GM18868 (cell line): ENCODE results near the gene HOXB3.

ENCODE experiments used
- ATAC-seq: cut with Tn5 transposase; IDR thresholded peaks from one replicate; pipeline ENCODE4 v1.9.1; 2021; ENCODE audit warnings: mild to moderate bottlenecking, moderate library complexity; ENCODE audit not compliant: unreplicated experiment

Gene HOXB3

DNA sequence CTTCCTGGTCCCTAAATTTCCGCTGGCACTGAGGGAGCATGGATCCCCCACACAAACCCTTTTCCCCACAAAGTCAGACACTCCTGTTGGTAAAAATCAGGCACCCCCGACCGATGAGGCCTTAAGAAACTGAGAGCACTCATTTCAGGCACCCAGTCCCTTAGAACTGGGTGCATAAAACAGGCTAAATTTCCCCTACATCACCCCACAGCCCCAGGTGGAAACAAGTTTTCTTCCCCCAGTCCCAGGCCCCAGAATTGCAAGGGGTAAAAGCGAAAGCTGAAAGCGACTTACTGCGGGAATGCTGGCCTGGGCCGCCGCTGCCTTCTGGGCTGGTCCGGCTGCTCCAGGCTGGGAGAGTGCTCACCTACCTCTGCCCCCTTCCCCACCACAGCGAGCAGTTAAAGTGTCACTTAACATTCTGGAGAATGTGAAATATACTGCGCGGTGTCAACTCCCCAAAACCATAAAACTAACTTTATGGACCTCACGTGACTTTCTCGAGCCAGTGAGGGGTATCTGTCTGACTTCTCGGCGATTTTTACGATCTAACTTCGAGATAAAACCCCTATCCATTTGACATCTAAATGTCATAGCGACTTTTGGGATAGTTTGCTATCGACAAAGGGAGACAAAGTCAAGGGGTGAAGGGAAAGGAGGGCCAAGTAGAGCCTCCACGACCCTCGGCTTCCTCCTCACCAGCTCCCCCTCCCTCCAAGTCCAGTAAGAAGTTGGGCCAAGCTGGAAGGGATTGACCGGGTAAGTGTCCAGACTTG lies at the start of gene HOXB3:
Gene HOXB3 (minus strand): TSS at position 411 of the 776 bp plus-strand sequence. CDS start 37,767 bp downstream, outside the sequence.
- no peak for ATAC-seq

DNA sequence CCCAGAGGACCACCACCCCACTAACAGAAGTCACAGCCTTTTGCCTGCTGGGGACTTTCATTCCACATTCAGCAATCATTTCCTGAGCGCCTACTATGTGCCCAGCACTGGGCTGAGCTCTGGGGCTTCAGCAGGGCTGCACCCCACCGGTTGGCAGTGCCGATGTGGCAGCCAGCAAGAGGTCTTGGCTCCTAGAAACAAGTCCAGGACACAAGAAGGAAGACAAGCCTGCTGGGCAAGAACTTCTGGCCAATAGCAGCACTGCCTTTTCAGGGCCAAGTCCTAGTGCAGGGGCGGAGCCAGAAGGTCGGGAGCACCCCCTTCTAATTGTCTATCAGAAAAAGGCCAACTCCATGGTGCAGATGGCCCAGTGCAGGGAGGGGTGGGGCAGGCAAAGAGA lies 49.1 kb upstream of the HOXB3 start:
- ATAC-seq = no peak

- no peak for ATAC-seq
These were observed 47.6 kb upstream of the HOXB3 start for GRCh38 chr17:48637323-48638260.

DNA sequence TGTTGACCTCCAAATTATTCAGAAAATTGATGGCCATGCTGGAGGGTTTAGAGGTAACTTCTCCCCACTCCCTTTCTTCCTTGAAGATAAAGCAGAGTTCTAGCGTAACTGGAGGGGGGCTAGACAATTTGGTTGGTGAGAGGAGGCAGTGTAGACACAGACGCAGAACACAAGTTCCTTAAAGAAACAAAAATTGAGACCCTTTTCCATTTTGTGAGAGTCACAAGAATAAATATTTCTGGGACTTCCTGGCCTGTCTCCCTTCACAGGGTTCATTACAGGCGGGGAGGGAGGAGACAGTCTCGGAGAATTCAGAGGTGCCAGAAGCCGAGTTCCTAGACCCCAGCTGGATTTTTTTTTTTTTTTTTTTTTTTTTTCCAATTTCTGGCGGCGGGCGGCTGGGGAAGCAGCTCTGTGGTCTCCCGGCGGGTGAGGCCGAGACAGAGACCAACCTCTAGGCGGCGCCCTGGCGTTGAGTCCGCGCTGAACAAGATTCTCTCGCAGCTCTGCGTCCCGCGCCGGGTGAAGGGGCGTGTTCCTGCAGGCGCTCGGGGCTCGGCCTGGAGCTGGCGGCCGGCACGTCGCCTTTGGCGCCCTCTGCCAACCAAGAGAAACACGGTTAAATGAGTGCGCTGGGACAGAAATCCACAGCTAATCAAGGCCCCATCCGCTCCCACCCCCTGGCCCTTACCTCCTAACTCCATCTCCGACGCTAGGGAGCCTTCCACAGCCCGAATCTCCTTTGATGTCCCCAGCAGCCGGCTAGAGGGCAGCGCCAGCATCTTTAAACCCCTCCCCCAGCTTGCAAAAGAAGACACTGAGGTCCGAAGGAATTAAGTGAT lies 46.4 kb upstream of the HOXB3 start:
- peak; percentile 54 for ATAC-seq

DNA sequence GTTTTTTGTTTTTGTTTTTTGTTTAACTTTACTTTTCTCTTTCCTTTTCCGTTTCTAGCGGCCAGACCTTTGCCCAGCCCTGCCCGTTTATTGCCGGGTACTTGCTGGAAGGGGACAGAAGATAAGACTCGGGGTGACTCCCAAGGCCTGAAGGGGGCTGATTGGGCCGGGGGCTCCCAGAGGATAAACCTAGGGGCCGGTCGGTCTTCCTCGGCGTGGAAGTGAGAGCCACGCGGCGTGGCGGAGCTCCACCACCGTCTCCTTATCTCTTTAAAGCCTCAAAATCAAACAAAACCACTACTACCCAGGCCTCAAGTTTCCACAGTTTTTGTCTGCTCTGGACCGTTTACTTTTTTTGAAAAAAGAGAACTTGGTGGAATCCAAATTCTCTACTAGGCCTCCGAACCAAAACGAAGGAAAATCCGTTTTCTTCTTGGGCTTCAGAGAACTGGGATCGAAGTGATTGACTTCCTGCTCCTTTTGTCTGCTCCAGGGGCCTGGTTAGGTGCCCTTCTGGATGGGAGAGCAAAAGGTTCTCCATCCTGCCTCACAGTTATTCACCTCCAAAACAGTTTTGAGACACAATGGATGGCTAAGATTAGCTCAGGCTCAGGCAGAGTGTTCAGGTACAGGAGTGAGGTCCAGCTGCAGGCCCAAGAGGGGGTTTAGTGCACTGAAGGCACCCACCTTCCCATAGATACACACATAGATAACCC lies 44.6 kb upstream of the HOXB3 start:
- no peak for ATAC-seq

DNA sequence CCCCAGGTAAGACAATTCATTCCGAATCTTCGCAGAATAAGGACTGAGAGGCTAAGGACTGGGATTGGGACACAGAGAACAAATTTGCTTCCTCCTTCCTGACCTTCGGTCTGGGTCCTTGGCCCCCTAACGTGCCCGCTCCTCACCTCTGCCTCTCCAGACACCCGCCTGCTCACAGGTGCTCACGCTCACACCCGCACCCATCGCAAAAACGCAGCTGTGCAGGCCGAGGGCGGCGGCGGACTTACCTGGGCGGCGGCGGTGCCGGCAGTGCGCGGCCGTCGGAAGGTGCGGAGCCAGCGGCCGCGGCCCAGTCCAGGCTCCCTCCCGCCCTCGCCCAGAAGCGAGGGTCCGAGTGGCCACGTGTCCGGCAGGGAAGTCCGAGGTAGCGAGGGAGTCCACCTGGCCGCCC lies 43.2 kb upstream of the HOXB3 start:
- no peak for ATAC-seq

DNA sequence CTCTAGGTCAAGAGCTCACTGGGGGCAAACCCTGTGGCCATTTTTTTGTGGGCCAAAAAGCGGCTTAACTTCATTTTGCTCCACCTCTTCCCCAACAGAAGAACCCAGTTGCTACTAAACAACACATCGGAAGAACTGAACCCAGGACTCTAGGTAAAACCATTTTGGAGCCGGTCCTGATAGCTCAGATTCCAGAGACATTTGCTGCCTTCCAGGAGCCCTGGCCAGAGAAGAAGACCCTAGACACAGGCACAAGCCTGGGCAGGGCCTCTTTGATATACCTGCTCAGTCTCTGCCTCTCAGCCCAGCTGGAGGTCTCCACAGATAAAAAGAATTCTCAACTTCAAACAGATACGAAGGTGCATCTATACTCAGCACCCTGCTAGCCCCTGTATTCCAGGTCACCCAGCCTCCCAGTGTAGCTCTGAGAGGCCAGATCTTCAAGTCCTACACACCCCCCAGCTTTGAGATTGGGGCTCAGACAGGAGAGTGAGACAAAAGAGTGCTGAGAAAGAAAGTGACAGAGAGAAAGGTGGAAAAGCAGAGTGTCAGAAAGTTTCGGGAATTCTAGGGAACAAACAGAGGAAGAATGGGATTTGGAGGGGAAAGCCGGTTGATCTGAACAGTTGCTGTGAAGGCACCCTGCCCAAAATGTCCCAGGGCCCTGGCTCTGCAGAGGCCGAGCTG lies 42.7 kb upstream of the HOXB3 start:
- ATAC-seq = no peak

DNA sequence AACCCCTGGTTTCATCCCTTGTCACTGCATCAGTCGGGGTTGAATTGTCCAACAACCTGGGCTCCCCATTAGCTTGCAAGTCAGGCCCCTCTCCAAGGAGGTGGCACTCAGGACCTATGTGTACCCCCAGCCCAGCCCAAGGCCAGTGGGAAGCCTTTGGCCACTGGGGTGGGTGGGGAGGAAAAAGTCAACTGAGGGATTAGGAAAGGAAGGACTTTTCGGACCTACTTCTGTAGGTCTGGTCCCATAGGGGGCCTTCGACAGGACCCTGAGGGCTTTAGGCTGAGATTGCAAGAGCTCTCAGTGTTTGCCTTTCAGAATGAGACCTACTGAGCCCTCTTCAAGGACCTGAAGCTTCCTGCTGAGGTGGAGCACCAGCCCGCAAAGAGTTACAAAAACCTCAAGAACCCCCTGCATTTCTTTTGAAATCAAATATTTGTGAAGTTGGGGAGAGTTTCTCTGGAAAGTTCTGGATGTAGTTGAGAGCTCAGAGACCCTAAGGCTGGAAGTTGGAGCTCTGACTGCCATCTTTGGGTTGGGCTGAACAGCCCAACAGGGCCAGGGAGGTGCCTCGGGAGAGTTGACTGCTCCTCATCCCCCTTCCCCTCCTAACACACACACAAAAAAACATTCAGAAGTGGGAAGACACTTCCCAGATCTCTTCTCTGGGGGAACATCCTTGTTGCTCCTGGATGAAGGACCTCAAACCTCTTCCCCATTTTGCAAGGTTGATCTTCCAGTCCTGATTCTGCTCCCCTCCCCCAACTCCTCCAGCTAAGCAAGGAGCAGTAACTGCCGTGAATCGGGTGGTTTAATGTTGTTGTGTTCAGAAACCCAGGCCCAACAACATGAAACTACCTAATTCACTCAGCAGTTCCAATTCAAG lies 41.9 kb upstream of the HOXB3 start:
- ATAC-seq = no peak

- ATAC-seq = no peak
These were observed 41.1 kb upstream of the HOXB3 start for GRCh38 chr17:48630925-48631692.

DNA sequence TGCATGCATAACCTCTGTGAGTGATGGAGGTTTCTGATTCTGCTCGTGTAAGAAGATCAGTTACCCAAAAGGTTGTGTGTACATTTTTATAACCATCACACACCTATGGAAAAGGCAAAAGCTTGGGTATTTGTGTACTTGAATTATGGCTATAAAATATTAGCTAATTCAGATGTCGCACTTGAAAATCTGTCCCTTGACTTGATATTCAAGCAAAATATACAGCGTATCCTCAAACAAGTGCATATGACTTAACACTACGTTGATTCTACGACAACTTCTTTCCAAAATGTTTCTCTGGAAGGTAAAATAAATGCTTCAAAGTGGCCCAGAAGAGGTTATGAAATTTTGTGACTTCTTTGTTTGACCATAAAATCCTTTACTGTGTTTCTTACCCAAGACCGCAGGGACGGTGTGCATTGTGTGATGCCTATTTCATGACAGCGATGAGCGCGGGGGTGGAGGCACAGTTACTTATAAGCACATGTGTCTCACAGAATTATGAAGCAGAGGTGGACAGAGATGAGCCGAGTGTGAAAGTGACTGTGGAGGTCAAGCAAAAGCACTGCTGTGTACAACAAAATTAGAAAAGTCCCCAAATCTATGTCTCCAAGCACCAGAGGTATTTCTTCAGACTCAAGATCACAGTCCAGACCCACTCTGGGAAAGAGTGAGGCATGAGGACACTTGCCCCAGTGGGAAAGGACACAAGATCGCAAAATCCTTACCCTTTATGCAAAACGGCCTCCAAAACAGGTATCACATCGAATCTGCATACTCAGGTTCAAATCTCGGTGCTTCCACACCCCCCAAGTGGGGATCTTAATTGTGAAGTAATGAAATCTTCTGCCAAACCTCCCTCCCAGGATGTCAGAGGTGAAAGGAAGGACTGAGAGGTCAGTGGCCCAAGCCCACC lies 40.2 kb upstream of the HOXB3 start:
- ATAC-seq = no peak

- no peak for ATAC-seq
These were observed 39.3 kb upstream of the HOXB3 start for GRCh38 chr17:48629411-48629759.

DNA sequence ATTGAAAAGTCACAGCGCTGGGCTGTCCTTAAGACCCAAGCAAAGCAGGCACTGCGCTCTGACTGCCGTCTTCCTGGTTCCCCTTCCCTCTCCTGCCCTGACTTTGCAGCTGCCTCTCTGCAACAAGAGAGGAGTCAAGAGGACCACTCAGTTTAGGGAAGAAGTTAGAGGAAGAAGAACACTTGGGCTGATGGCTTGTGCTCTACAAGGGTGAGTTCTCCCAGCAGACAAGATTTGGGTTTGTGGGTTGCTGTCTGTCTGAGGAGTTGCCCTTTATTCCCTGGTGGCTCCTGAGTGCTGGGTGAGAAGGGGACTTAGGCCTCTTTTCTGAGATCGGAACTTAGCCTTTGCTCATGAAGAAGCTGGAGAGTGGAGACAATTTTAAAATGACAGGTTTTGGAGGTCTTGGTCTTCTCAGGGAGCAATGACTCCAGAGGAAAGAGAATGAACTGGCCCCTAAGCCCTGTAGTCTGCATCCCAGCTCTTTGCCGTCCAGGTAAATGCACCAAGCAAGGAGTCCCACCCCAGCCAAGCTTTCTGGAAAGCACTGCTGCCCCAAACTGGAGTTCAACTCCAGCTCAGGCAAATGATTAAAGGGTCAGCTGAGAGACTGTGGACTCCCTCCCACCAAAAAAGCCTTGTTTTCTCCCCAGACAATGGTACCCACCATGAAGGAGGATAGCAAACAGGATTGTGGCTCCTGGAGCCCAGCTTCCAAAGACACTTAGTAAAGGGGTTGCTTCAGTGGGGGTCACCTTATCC lies 38.8 kb upstream of the HOXB3 start:
- no peak for ATAC-seq

DNA sequence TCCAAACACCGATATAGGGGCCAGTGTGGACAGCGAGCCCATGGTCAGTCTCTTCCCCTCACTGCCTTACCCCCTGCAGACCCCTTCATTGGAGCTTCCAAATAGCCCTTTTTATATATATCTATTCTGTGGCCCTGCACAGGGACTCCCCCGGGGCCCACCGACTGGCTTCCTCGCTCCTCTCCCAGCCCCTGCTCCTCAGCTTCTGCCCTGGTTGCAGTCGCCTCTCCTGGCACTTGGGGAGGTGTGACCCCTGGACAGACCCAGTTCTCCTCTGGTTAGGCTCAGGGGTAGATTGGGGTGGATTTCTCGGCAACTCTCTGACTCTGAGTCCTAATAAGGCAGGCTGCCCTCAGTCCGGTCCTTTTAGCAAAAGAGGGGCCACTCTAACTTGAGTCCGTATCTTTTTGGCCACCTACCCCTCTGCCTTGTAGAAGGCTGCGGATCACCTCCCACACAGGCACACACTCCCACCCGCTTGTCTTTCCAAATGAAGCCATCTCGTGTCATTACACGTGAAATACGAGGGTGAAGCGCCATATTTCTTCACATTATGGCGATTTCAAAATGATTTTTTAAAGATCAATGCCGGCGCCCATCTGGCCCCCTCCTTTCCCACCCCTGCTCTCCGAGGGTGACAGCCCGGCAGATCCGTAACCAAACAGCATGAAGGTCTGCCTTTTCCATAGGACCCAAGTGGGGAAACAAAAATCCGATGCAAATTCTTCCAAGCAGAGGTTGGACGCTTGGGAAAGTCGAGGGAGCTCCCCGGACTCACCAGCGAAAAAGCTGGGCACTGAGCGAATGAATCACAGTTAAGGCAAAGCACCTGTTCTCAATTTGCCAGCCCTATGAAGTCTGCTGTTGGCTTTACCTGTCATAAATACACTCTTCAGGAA lies 37.8 kb upstream of the HOXB3 start:
- ATAC-seq = no peak

DNA sequence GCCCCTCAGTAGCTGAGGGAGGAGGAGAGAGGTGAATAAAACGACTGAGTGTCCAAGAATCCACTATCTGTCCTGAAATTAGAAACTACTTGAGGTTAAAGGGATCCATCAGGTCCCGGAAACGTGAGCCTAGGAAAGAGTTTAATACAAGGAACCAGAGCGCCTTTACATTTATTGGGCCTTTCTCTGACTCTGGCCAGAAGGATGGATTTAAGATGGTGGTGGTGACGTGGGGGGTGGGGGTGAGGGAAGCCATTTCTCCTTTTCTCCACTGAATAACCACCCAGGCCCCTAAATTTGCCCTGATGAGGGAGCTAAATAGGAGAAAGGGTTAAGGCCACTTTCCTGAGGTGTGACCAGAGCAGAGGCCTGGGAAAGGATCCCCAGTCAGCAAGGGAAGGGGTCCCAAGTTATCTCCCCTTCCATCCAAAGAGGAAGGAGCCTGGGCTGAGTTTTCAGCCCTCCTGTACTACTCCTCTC lies 37.1 kb upstream of the HOXB3 start:
- ATAC-seq = no peak
